ENCODE measurements around the gene FBF1.

- TF ChIP-seq EZH2 (IDR thresholded peaks at IDR 0.05; ENCODE audit: low read length) = no peak
- TF ChIP-seq CTCF (optimal IDR thresholded peaks at IDR 0.05 in 1 of 3, IDR thresholded peaks at IDR 0.05 in 1 of 3, conservative IDR thresholded peaks at IDR 0.05 in 1 of 3; ENCODE audit: extremely low read depth in 1 of 3, insufficient read depth in 2 of 3, low read length in 3 of 3) = peak in 2 of 3 experiments; percentile 38 to 43
These were observed 38.3 kb upstream of the FBF1 start, which contains the start of the genes ACOX1 and TEN1 for GRCh38 chr17:75978938-75979704.

Data from keratinocyte (primary cell).